Neural progenitor cell (in vitro differentiated cells): Measurements from ENCODE around the gene SRGAP3. TPM values are rescaled to one million over a fixed set of nuclear protein-coding genes. Genes with fewer than 3 reads are reported as not detected.
A peak's percentile ranks its signal among the peaks of the same experiment; 100 is the strongest.

Experiments
- DNase-seq: peaks from one replicate; pipeline ENCODE4 v3.0.0-alpha.2; 2016; ENCODE audit warnings: low spot score
- H2AFZ ChIP-seq: fragments of 200-600 bp; sonication (generic); replicated peaks from 2 replicates; pipeline ENCODE4 v1.6.1; 2016; ENCODE audit warnings: antibody characterized with exemption
- H3F3A ChIP-seq: fragments of 200-600 bp; sonication (generic); 2 replicates; pipeline ENCODE4 v1.6.1; 2016; ENCODE audit warnings: antibody characterized with exemption, low read depth
- H3K27ac ChIP-seq: fragments of 200-600 bp; sonication (generic); 2 replicates; pipeline ENCODE4 v1.5.1; 2016; ENCODE audit warnings: mild to moderate bottlenecking
- H3K27me3 ChIP-seq: fragments of 200-600 bp; sonication (generic); 2 replicates; pipeline ENCODE4 v1.6.1; 2016; ENCODE audit warnings: mild to moderate bottlenecking, moderate library complexity
- H3K36me3 ChIP-seq: fragments of 200-600 bp; sonication (generic); 2 replicates; pipeline ENCODE4 v1.5.1; 2016
- H3K4me1 ChIP-seq: fragments of 200-600 bp; sonication (generic); 2 replicates; pipeline ENCODE4 v1.6.1; 2016; ENCODE audit warnings: mixed run types
- H3K4me2 ChIP-seq: fragments of 200-600 bp; sonication (generic); 2 replicates; pipeline ENCODE4 v1.6.1; 2016
- H3K4me3 ChIP-seq: fragments of 200-600 bp; sonication (generic); 2 replicates; pipeline ENCODE4 v1.5.1; 2016
- H3K79me2 ChIP-seq: fragments of 200-600 bp; sonication (generic); 2 replicates; pipeline ENCODE4 v1.6.1; 2016; ENCODE audit warnings: low read depth
- H3K9ac ChIP-seq: fragments of 200-600 bp; sonication (generic); 2 replicates; pipeline ENCODE4 v1.6.1; 2016
- H3K9me3 ChIP-seq: fragments of 200-600 bp; sonication (generic); 2 replicates; pipeline ENCODE4 v1.5.1; 2016; ENCODE audit warnings: low read depth
- H4K20me1 ChIP-seq: fragments of 200-600 bp; sonication (generic); 2 replicates; pipeline ENCODE4 v1.6.1; 2016; ENCODE audit warnings: low read depth
- H3K27ac Mint-ChIP-seq: 3 replicates; pipeline ENCODE4 v1.8.0; 2021; ENCODE audit warnings: mixed read lengths
- H3K27me3 Mint-ChIP-seq: 2 replicates; pipeline ENCODE4 v1.8.0; 2022; ENCODE audit warnings: low read depth, mild to moderate bottlenecking, inconsistent platforms, moderate library complexity, mixed read lengths; ENCODE audit not compliant: insufficient read depth
- H3K36me3 Mint-ChIP-seq: 3 replicates; pipeline ENCODE4 v1.8.0; 2021; ENCODE audit warnings: mixed read lengths
- H3K4me1 Mint-ChIP-seq: 3 replicates; pipeline ENCODE4 v1.8.0; 2021; ENCODE audit warnings: mixed read lengths
- H3K4me3 Mint-ChIP-seq: 3 replicates; pipeline ENCODE4 v1.8.0; 2021; ENCODE audit warnings: mild to moderate bottlenecking, moderate library complexity, mixed read lengths
- H3K9me3 Mint-ChIP-seq: 3 replicates; pipeline ENCODE4 v1.8.0; 2020; ENCODE audit warnings: mixed read lengths
- EZH2 ChIP-seq: fragments of 200-600 bp; sonication (generic); IDR thresholded peaks from 2 replicates; pipeline ENCODE4 v1.6.1; 2017; ENCODE audit warnings: antibody characterized with exemption, mild to moderate bottlenecking, moderate library complexity
- EZH2phosphoT487 ChIP-seq: fragments of 200-600 bp; sonication (generic); IDR thresholded peaks from 2 replicates; pipeline ENCODE4 v1.6.1; 2017; ENCODE audit warnings: antibody characterized with exemption
- total RNA-seq: library from RNA; depleted of rRNA; stranded (reverse); fragments of >200 nt; gene quantifications from 2 replicates; pipeline ENCODE4 v1.2.3, GENCODE V29; 2015; ENCODE audit warnings: low replicate concordance
- TF ChIP-seq, protein P1 (sequence below): fragments of 200-600 bp; sonication (generic); IDR thresholded peaks from 2 replicates; pipeline ENCODE4 v1.5.1; 2017; ENCODE audit warnings: antibody characterized with exemption, mild to moderate bottlenecking

The SRGAP3 gene
- total RNA-seq, 1 donor from 2014 or later = 59.3 TPM

- Histone ChIP-seq H3K27me3 (no peaks in the 10 kb centered on the region), H3K4me3 (no peak overlapping the region), H3K36me3 (no peaks in the 10 kb centered on the region), H3K79me2 (no peaks in the 10 kb centered on the region), H3K9ac (no peak overlapping the region), H3K9me3 (no peaks in the 10 kb centered on the region), H3K4me2 (no peak overlapping the region), H3F3A (no peaks in the 10 kb centered on the region), H2AFZ (no peak overlapping the region), H4K20me1 (no peaks in the 10 kb centered on the region), H3K27ac (no peak overlapping the region), H3K4me1 (peaks cover 3% of the 10 kb centered on the region)
- peaks cover 11% of the 10 kb centered on the region for H3K4me1 Mint-ChIP-seq
- no peak overlapping the region for H3K27ac Mint-ChIP-seq
- H3K27me3 Mint-ChIP-seq = no peaks in the 10 kb centered on the region
- no peak overlapping the region for H3K4me3 Mint-ChIP-seq
- H3K36me3 Mint-ChIP-seq = peaks cover 38% of the 10 kb centered on the region
- H3K9me3 Mint-ChIP-seq = no peaks in the 10 kb centered on the region
- DNase-seq = no peak
- TF ChIP-seq EZH2phosphoT487 (no peak), EZH2 (no peak)
- TF ChIP-seq, protein P1, sequence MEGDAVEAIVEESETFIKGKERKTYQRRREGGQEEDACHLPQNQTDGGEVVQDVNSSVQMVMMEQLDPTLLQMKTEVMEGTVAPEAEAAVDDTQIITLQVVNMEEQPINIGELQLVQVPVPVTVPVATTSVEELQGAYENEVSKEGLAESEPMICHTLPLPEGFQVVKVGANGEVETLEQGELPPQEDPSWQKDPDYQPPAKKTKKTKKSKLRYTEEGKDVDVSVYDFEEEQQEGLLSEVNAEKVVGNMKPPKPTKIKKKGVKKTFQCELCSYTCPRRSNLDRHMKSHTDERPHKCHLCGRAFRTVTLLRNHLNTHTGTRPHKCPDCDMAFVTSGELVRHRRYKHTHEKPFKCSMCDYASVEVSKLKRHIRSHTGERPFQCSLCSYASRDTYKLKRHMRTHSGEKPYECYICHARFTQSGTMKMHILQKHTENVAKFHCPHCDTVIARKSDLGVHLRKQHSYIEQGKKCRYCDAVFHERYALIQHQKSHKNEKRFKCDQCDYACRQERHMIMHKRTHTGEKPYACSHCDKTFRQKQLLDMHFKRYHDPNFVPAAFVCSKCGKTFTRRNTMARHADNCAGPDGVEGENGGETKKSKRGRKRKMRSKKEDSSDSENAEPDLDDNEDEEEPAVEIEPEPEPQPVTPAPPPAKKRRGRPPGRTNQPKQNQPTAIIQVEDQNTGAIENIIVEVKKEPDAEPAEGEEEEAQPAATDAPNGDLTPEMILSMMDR = no peak
Measured at GRCh38 chr3:8994226-8994625, 255.2 kb downstream of the SRGAP3 start.

DNA sequence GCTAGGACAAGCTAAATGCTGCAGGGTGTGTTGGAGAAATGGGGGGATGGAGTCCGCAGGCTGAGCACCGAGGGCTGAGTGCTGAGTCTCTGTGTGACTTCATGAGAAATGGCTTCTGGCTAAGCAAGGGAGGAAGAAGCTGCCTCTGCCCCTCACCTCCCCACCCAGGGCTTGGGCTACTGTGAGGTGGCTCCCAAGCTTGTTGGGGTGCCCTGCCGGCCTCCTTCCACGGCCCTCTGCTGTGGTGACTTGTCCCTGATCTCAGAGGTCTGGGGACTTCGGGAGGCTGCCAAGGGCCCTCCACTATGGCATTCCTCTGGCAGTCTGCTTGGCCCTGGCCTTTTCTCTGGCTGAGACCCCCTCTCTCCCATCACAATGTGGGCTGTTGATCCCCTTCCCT is 256.1 kb downstream of the SRGAP3 start:
- no peaks in the 10 kb centered on the region for H3K27me3 Mint-ChIP-seq
- no peak overlapping the region for H3K4me3 Mint-ChIP-seq
- peaks cover 38% of the 10 kb centered on the region for H3K36me3 Mint-ChIP-seq

DNA sequence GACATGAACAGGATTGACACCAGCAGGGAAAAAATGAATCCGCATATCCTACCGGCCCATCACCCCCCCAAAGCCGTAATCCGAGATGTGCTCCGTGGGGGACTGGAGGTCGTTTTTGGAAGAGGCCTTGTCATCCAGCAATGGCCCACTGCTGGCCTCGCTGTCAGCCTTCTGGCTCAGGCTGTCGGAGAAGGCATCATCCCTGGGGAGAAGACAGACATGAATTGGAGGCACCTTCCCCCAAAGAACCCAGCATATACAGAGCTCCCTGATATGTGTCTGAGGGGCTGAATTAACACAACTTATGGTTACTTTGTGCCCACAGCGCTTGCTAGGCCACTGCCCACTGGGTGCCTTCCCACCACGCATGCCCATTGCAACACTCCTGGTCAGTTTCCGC is 256.6 kb downstream of the SRGAP3 start:
- Mint-ChIP-seq H3K9me3 (no peaks in the 10 kb centered on the region), H3K36me3 (peaks cover 35% of the 10 kb centered on the region), H3K27ac (no peak overlapping the region), H3K4me3 (no peak overlapping the region), H3K27me3 (no peaks in the 10 kb centered on the region), H3K4me1 (peaks cover 16% of the 10 kb centered on the region)
- TF ChIP-seq, protein P1 = no peak
- TF ChIP-seq EZH2 = no peak
- no peak for TF ChIP-seq EZH2phosphoT487
- no peak overlapping the region for H3K4me2 ChIP-seq
- H3K9me3 ChIP-seq = no peaks in the 10 kb centered on the region
- H3K79me2 ChIP-seq = no peaks in the 10 kb centered on the region
- peaks cover 7% of the 10 kb centered on the region for H3F3A ChIP-seq
- no peaks in the 10 kb centered on the region for H3K27me3 ChIP-seq
- H3K4me1 ChIP-seq = peaks cover 3% of the 10 kb centered on the region
- no peak overlapping the region for H3K4me3 ChIP-seq
- no peak overlapping the region for H3K27ac ChIP-seq
- no peak overlapping the region for H2AFZ ChIP-seq
- no peaks in the 10 kb centered on the region for H3K36me3 ChIP-seq
- H4K20me1 ChIP-seq = no peaks in the 10 kb centered on the region
- DNase-seq = no peak
- no peak overlapping the region for H3K9ac ChIP-seq

More for the DNA sequence above, 256.1 kb downstream of the SRGAP3 start:
- DNase-seq = no peak
- no peaks in the 10 kb centered on the region for H3K36me3 ChIP-seq
- H3K9me3 ChIP-seq = no peaks in the 10 kb centered on the region
- H3K27ac Mint-ChIP-seq = peak overlapping the region; percentile 72
- H3K4me1 ChIP-seq = peaks cover 3% of the 10 kb centered on the region
- no peaks in the 10 kb centered on the region for H3K9me3 Mint-ChIP-seq
- no peaks in the 10 kb centered on the region for H3K79me2 ChIP-seq
- no peaks in the 10 kb centered on the region for H4K20me1 ChIP-seq
- H3K4me3 ChIP-seq = no peak overlapping the region
- no peak overlapping the region for H3K4me2 ChIP-seq
- peaks cover 14% of the 10 kb centered on the region for H3K4me1 Mint-ChIP-seq
- H3K27me3 ChIP-seq = no peaks in the 10 kb centered on the region
- no peak overlapping the region for H2AFZ ChIP-seq
- no peak for TF ChIP-seq EZH2
- TF ChIP-seq, protein P1 = no peak
- no peak for TF ChIP-seq EZH2phosphoT487
- H3K27ac ChIP-seq = no peak overlapping the region
- no peak overlapping the region for H3K9ac ChIP-seq
- H3F3A ChIP-seq = peaks cover 7% of the 10 kb centered on the region

DNA sequence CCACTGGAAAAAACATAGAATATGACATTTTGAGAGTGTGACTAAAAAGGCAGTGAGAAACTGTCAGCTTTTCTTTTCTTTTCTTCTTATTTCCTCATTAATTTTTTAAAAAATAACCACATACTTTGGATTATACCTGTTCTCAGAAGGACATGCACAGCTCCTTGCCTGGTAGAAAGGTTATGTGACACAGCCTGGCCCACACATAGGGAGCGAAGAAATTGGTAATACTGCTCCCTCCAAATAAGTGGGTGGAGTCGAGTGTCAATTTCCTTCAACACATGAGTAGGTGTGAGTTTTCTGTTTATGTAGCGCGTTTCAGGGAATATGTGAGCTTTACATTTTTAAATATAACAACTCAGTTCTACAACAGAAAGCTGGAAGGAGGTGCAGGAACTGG is 257.2 kb downstream of the SRGAP3 start:
- no peaks in the 10 kb centered on the region for H3K27me3 ChIP-seq
- H3K4me3 ChIP-seq = no peak overlapping the region
- H3K4me3 Mint-ChIP-seq = no peak overlapping the region
- H3F3A ChIP-seq = peaks cover 7% of the 10 kb centered on the region
- no peak overlapping the region for H3K4me2 ChIP-seq
- H3K4me1 Mint-ChIP-seq = peaks cover 18% of the 10 kb centered on the region
- no peak overlapping the region for H3K9ac ChIP-seq
- H3K36me3 ChIP-seq = no peaks in the 10 kb centered on the region
- DNase-seq = no peak
- no peaks in the 10 kb centered on the region for H4K20me1 ChIP-seq
- H3K79me2 ChIP-seq = no peaks in the 10 kb centered on the region
- peaks cover 3% of the 10 kb centered on the region for H3K4me1 ChIP-seq
- TF ChIP-seq EZH2phosphoT487 (no peak), EZH2 (no peak)
- TF ChIP-seq, protein P1 = no peak
- H3K27ac Mint-ChIP-seq = no peak overlapping the region
- no peak overlapping the region for H3K27ac ChIP-seq
- no peaks in the 10 kb centered on the region for H3K9me3 ChIP-seq
- peaks cover 4% of the 10 kb centered on the region for H3K27me3 Mint-ChIP-seq
- H3K36me3 Mint-ChIP-seq = peaks cover 31% of the 10 kb centered on the region
- H2AFZ ChIP-seq = no peak overlapping the region
- no peaks in the 10 kb centered on the region for H3K9me3 Mint-ChIP-seq
